GM12878 (cell line): Measurements from ENCODE around the gene ACBD5. TPM values are rescaled to one million over a fixed set of nuclear protein-coding genes. Genes with fewer than 3 reads are reported as not detected.

Experiments
- BCL11A ChIP-seq: IDR thresholded peaks from 2 replicates; pipeline ENCODE4 v1.6.1; 2011; ENCODE audit warnings: low read depth, low read length
- BHLHE40 ChIP-seq, 2 experiments: fragments of 450-650 bp in 1 of 2; IDR thresholded peaks; 2 replicates each; pipeline ENCODE4 v1.6.1; 2011 to 2017; ENCODE audit warnings: low read depth in 2 of 2, borderline replicate concordance in 1 of 2, improper control_type of control experiment in 1 of 2, low read length in 1 of 2, mild to moderate bottlenecking in 1 of 2
- CBX5 ChIP-seq: sonication (generic); IDR thresholded peaks from 2 replicates; pipeline ENCODE4 v1.6.1; 2016; ENCODE audit warnings: low read depth, moderate library complexity, mild to moderate bottlenecking, inconsistent platforms
- E4F1 ChIP-seq: fragments of 450-650 bp; IDR thresholded peaks from 2 replicates; pipeline ENCODE4 v1.6.1; 2018; ENCODE audit warnings: borderline replicate concordance, mild to moderate bottlenecking; ENCODE audit not compliant: partially characterized antibody
- EZH2 ChIP-seq: IDR thresholded peaks from 2 replicates; pipeline ENCODE4 v1.6.1; 2012; ENCODE audit warnings: low read depth, mild to moderate bottlenecking, control low read depth, inconsistent platforms, low read length, borderline replicate concordance; ENCODE audit not compliant: control insufficient read depth
- FOXM1 ChIP-seq: IDR thresholded peaks from 2 replicates; pipeline ENCODE4 v1.6.1; 2012; ENCODE audit warnings: low read depth, mild to moderate bottlenecking, inconsistent platforms, low read length, moderate library complexity
- KLF5 ChIP-seq: fragments of 450-650 bp; IDR thresholded peaks from 2 replicates; pipeline ENCODE4 v1.6.1; 2014; ENCODE audit warnings: mild to moderate bottlenecking; ENCODE audit not compliant: partially characterized antibody
- MEF2B ChIP-seq: fragments of 450-650 bp; IDR thresholded peaks from 2 replicates; pipeline ENCODE4 v1.6.1; 2018; ENCODE audit warnings: mild to moderate bottlenecking, moderate library complexity; ENCODE audit not compliant: partially characterized antibody, poor library complexity, severe bottlenecking
- MXI1 ChIP-seq: fragments of 150-350 bp; IDR thresholded peaks from 2 replicates; pipeline ENCODE4 v1.6.1; 2011; ENCODE audit warnings: low read depth, mild to moderate bottlenecking, inconsistent platforms, low read length, improper control_type of control experiment
- NR2C2 ChIP-seq: IDR thresholded peaks from 2 replicates; pipeline ENCODE4 v1.6.1; 2011; ENCODE audit warnings: borderline replicate concordance, low read depth; ENCODE audit not compliant: control insufficient read depth, insufficient read length
- PKNOX1 ChIP-seq: fragments of 450-650 bp; IDR thresholded peaks from 2 replicates; pipeline ENCODE4 v1.6.1; 2016; ENCODE audit warnings: mild to moderate bottlenecking
- RFX5 ChIP-seq: IDR thresholded peaks from 2 replicates; pipeline ENCODE4 v1.6.1; 2011; ENCODE audit warnings: low read depth, low read length, improper control_type of control experiment
- SIX5 ChIP-seq: IDR thresholded peaks from 2 replicates; pipeline ENCODE4 v1.6.1; 2011; ENCODE audit warnings: mild to moderate bottlenecking, low read depth, low read length, moderate library complexity; ENCODE audit not compliant: severe bottlenecking
- SP1 ChIP-seq: IDR thresholded peaks from one replicate; pipeline ENCODE4 v1.6.1; 2011; ENCODE audit warnings: low read depth, low read length
- SREBF1 ChIP-seq: IDR thresholded peaks from 2 replicates; pipeline ENCODE4 v1.6.1; 2012; ENCODE audit warnings: mild to moderate bottlenecking, low read length
- TCF12 ChIP-seq: IDR thresholded peaks from 2 replicates; pipeline ENCODE4 v1.6.1; 2011; ENCODE audit warnings: low read depth, mild to moderate bottlenecking, low read length
- TCF3 ChIP-seq: IDR thresholded peaks from 2 replicates; pipeline ENCODE4 v1.6.1; 2012; ENCODE audit warnings: low read depth, mild to moderate bottlenecking, low read length, borderline replicate concordance; ENCODE audit not compliant: insufficient read depth
- ZBTB11 ChIP-seq: fragments of 450-650 bp; formaldehyde crosslinking; IDR thresholded peaks from 2 replicates; pipeline ENCODE4 v1.5.0; 2022; ENCODE audit warnings: mild to moderate bottlenecking, missing genetic modification characterization
- polyA plus RNA-seq, 11 experiments: library from polyadenylated mRNA; depleted of rRNA in 4 of 11; unstranded in 6 of 11; stranded (reverse) in 5 of 11; fragments of >200 nt; fragmentation: Nextera tagmentation in 4 of 11; fragmentation: Illumina TruSeq in 1 of 11; extraction: Ambion mirVana in 4 of 11; extraction: Trizol in 1 of 11; gene quantifications; 1 replicate in 1 of 11; 2 replicates in 10 of 11; pipeline versions ENCODE4 v1.2.1 to v1.2.3, GENCODE V29; 2011 to 2016; ENCODE audit warnings: inconsistent platforms in 2 of 11, missing spikeins in 2 of 11, low read depth in 1 of 11
- total RNA-seq, 4 experiments: library from RNA; depleted of rRNA in 3 of 4; stranded (reverse); fragments of >200 nt in 3 of 4; fragmentation: Illumina TruSeq in 1 of 4; extraction: Trizol in 1 of 4; gene quantifications; 2 replicates each; pipeline versions ENCODE4 v1.2.1 to v1.2.3, GENCODE V29; 2013 to 2021
- TF ChIP-seq, protein P1 (sequence below), 3 experiments: IDR thresholded peaks in 2 of 3; conservative IDR thresholded peaks in 1 of 3; 2 replicates each; pipeline ENCODE4 v1.5.1; 2011; ENCODE audit warnings: low read depth in 3 of 3, low read length in 3 of 3, mild to moderate bottlenecking in 3 of 3, control low read depth in 2 of 3, moderate library complexity in 2 of 3, inconsistent platforms in 1 of 3, mixed read lengths in 1 of 3; ENCODE audit not compliant: control insufficient read depth in 2 of 3, insufficient read depth in 1 of 3; ENCODE audit errors: extremely low read depth in 1 of 3

The ACBD5 gene
- total and polyA plus RNA-seq, 10 of the 15 experiments (the other 5 are each of a cell fraction or from before 2014, with no cell fraction given): 2.4 to 22.3 (median 12.4) TPM

DNA sequence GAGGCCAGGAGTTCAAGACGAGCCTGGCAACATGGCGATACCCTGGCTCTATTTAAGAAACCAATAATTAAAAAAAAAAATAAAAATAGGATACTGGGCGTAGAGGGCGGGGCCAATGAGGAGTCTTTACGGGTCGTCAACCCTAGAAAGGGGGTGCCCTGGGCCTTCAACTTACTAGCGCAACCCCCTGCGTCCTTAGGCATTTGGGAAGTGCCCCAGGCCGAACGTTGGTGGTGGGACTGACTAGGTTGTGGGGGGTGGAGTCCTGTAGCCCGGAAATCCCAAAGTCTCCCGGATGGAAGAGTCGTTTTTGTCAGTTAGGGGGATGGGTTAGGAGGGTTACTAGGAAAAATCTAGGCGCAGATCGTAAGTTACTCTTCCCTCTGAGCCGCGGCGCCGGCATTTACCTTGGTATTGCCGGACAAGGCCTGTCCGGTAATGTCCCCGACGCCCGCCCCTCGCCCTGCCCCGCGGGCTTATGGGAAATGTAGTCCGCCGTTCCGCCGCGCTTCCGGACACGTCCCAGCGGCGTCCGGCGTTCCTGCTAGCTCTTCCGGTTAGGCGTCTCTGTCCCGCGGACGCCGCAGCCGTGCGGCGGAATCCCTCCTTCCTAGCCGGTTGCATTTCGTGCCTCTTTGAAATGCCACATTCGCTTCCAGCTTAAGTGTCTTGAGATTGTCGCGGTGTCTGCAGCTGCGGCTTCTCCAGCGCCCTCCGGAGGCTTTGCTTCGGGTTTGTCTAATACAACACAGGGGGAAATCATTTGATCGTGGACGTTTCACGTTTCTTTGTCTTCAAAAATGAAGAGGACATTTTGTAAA lies 1.3 kb upstream of the ACBD5 start (continued):
- peak; percentile 46 for TF ChIP-seq PKNOX1
- TF ChIP-seq, protein P1, sequence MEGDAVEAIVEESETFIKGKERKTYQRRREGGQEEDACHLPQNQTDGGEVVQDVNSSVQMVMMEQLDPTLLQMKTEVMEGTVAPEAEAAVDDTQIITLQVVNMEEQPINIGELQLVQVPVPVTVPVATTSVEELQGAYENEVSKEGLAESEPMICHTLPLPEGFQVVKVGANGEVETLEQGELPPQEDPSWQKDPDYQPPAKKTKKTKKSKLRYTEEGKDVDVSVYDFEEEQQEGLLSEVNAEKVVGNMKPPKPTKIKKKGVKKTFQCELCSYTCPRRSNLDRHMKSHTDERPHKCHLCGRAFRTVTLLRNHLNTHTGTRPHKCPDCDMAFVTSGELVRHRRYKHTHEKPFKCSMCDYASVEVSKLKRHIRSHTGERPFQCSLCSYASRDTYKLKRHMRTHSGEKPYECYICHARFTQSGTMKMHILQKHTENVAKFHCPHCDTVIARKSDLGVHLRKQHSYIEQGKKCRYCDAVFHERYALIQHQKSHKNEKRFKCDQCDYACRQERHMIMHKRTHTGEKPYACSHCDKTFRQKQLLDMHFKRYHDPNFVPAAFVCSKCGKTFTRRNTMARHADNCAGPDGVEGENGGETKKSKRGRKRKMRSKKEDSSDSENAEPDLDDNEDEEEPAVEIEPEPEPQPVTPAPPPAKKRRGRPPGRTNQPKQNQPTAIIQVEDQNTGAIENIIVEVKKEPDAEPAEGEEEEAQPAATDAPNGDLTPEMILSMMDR (IDR thresholded peaks at IDR 0.05 in 2 of 3, conservative IDR thresholded peaks at IDR 0.05 in 1 of 3; ENCODE audit: control insufficient read depth in 2 of 3, extremely low read depth in 1 of 3, insufficient read depth in 1 of 3, low read depth in 3 of 3, low read length in 3 of 3): peak; percentile 17 to 40 (median 23); a peak in 5 of 6 replicates
- peak; percentile 13 for TF ChIP-seq MEF2B
- TF ChIP-seq ZBTB11: peak; percentile 60
- peak; percentile 50; the same call in 1 of the 2 replicates for TF ChIP-seq CBX5
- no peak for TF ChIP-seq NR2C2
- TF ChIP-seq SP1: peak; percentile 24
- TF ChIP-seq MXI1: peak; percentile 72; the same call in 1 of the 2 replicates
- TF ChIP-seq RFX5: no peak
- peak; percentile 69 for TF ChIP-seq E4F1
- peak; percentile 43; the same call in 1 of the 2 replicates for TF ChIP-seq TCF3
- peak; percentile 11 to 55 for TF ChIP-seq BHLHE40 (IDR thresholded peaks at IDR 0.05; ENCODE audit: borderline replicate concordance in 1 of 2, low read depth in 2 of 2, low read length in 1 of 2)
- TF ChIP-seq KLF5: peak; percentile 51
- TF ChIP-seq EZH2: no peak
- no peak for TF ChIP-seq FOXM1
- TF ChIP-seq SREBF1: peak; percentile 27; the same call in 1 of the 2 replicates
- 0 out of 2 replicates have a peak, but pooled peaks have one; percentile 34 for TF ChIP-seq BCL11A
- TF ChIP-seq SIX5: peak; percentile 84
- peak; percentile 70 for TF ChIP-seq TCF12
